Epithelial cell of proximal tubule (primary cell): ENCODE results near the gene RUNX1. TPM values are rescaled to one million over a fixed set of nuclear protein-coding genes. Genes with fewer than 3 reads are reported as not detected.

Source experiments
- DNase-seq: peaks from one replicate; pipeline ENCODE4 v3.0.0-alpha.2; 2011; ENCODE audit warnings: low read depth
- H3K4me3 ChIP-seq: 2 replicates; pipeline ENCODE4 v1.5.1; 2011; ENCODE audit warnings: low read depth, mild to moderate bottlenecking, low read length
- total RNA-seq: library from RNA; depleted of rRNA; stranded (reverse); fragments of >200 nt; gene quantifications from 2 replicates; pipeline ENCODE4 v1.2.3, GENCODE V29; 2015
- TF ChIP-seq, protein P1 (sequence below): conservative IDR thresholded peaks from 2 replicates; pipeline ENCODE4 v1.5.1; 2012; ENCODE audit warnings: low read depth, mild to moderate bottlenecking, low read length

The RUNX1 gene
- 11.3 and 13.7 TPM in 2 replicates for total RNA-seq

DNA sequence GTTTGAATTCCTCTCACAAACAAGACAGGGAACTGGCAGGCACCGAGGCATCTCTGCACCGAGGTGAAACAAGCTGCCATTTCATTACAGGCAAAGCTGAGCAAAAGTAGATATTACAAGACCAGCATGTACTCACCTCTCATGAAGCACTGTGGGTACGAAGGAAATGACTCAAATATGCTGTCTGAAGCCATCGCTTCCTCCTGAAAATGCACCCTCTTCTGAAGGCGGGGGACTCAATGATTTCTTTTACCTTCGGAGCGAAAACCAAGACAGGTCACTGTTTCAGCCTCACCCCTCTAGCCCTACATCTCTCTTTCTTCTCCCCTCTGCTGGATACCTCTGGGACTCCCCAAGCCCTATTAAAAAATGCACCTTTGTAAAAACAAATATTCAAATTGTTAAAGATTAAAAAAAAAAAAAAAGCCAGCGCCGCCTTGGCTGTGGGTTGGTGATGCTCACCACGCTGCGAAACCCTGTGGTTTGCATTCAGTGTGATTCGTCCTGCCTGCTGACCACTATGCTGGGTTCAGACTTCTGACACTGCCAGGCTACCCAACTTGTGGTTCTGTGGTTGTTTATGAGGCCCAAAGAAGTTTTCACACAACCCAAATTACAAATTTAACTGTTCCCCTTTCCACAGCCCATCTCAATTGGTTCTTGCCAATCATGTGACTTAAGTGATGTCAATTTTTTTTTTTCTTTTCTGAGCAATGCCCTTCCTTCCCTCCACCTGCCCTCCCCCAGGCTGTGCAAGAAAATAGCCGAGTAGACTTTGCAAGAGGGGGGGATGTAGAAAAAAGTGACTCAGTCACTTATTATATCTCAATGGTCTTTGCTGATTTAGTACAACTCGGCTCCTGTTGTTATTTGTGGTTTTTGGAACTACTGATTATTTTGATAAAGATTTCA lies at the start of gene RUNX1:
TSS of gene RUNX1 (minus strand) at position 597 of the 912 bp plus-strand sequence.
- TF ChIP-seq, protein P1, sequence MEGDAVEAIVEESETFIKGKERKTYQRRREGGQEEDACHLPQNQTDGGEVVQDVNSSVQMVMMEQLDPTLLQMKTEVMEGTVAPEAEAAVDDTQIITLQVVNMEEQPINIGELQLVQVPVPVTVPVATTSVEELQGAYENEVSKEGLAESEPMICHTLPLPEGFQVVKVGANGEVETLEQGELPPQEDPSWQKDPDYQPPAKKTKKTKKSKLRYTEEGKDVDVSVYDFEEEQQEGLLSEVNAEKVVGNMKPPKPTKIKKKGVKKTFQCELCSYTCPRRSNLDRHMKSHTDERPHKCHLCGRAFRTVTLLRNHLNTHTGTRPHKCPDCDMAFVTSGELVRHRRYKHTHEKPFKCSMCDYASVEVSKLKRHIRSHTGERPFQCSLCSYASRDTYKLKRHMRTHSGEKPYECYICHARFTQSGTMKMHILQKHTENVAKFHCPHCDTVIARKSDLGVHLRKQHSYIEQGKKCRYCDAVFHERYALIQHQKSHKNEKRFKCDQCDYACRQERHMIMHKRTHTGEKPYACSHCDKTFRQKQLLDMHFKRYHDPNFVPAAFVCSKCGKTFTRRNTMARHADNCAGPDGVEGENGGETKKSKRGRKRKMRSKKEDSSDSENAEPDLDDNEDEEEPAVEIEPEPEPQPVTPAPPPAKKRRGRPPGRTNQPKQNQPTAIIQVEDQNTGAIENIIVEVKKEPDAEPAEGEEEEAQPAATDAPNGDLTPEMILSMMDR = no peak
- H3K4me3 ChIP-seq = peak within 1 kb of the TSS; percentile 45
- no peak for DNase-seq

DNA sequence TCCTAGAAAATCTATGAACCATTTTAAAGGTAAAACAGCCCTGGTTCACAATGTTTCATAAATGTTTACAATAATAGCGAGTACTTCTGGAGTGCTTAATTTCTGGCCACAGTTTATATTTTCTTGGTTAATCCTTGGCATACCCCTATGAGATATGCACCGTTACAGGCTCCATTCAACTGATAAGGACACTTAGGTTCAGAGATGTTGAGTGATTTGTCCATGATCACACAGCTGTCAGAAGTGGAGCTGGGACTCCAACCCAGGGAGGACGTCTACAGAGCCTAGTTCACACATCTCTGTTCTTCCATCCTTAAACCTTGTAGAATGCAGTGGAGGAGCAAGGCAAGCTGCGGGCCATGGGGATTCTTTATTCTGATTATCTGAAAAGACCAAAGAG lies 48.4 kb upstream of the RUNX1 start:
- no peak overlapping the region for H3K4me3 ChIP-seq
- DNase-seq = no peak
- TF ChIP-seq, protein P1 = no peak

- TF ChIP-seq, protein P1 = no peak
- DNase-seq = no peak
Measured at GRCh38 chr21:35096959-35097358, 47.9 kb upstream of the RUNX1 start.

DNA sequence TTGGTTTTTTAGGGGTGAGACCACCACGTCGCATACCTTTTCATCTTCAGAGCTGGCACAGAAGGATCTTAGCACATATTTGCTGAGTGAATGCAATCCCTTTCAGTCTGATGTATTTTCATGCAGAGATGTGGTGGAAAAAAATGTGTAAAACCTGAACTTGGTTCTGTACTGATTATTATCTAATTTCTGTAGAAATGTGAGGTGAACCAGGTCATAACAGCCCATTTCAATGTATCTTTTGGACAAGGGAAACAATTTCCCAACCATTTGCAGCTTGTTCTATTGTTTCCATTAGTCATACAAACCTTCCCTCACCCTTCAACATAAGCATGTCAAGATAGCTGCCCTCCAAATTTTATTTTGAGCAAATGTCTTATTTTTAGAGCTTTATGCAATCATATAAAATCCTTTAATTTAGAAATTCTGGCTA lies 46.8 kb upstream of the RUNX1 start:
- TF ChIP-seq, protein P1 = no peak
- no peak overlapping the region for H3K4me3 ChIP-seq
- DNase-seq = no peak

More at GRCh38 chr21:35096959-35097358, 47.9 kb upstream of the RUNX1 start:
- H3K4me3 ChIP-seq = no peak overlapping the region

DNA sequence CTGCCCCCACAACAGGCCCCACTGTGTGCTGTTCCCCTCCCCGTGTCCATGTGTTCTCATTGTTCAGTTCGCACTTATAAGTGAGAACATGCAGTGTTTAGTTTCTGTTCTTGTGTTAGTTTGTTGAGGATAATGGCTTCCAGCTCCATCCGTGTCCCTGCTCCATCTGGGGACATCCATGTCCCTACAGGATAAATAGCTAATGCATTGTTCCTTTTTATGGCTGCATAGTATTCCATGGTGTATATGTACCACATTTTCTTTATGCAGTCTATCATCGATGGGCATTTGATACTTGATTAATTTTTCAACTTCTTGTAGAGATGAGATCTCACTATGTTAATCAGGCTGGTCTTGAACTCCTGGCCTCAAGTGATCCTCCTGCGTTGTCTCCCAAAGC lies 44.4 kb upstream of the RUNX1 start:
- TF ChIP-seq, protein P1 = no peak
- DNase-seq = no peak
- no peak overlapping the region for H3K4me3 ChIP-seq

GRCh38 chr21:35091496-35091895 lies 42.4 kb upstream of the RUNX1 start:
- no peak overlapping the region for H3K4me3 ChIP-seq
- no peak for DNase-seq
- TF ChIP-seq, protein P1 = no peak
